SK-N-SH treated with all-trans-retinoic acid at 6 μM for 48 hours (cell line): ENCODE measurements around the gene HTT.

Experiments
- ATAC-seq: fragments of 200-7000 bp; cut with Tn5 transposase; 3 replicates; pipeline ENCODE4 v1.9.1; 2020; ENCODE audit warnings: mild to moderate bottlenecking, moderate library complexity
- ARNTL ChIP-seq: fragments of 450-650 bp; formaldehyde crosslinking; IDR thresholded peaks from 2 replicates; pipeline ENCODE4 v1.5.0; 2020; ENCODE audit warnings: low read depth, mild to moderate bottlenecking, moderate library complexity, borderline replicate concordance
- BACH2 ChIP-seq: fragments of 250-450 bp; sonication (Bioruptor Pico); IDR thresholded peaks from 2 replicates; pipeline ENCODE4 v1.9.0; 2021; ENCODE audit warnings: mild to moderate bottlenecking, borderline replicate concordance
- CSDC2 ChIP-seq: fragments of 250-450 bp; sonication (Bioruptor Pico); IDR thresholded peaks from 2 replicates; pipeline ENCODE4 v1.5.0; 2020; ENCODE audit warnings: mild to moderate bottlenecking, moderate library complexity
- CSRNP3 ChIP-seq: fragments of 250-450 bp; sonication (Bioruptor Pico); IDR thresholded peaks from 2 replicates; pipeline ENCODE4 v1.5.1; 2021; ENCODE audit warnings: mild to moderate bottlenecking, moderate library complexity
- ESRRG ChIP-seq: fragments of 250-450 bp; sonication (Bioruptor Pico); IDR thresholded peaks from 2 replicates; pipeline ENCODE4 v1.6.1; 2021; ENCODE audit warnings: mild to moderate bottlenecking
- GLIS3 ChIP-seq: fragments of 250-450 bp; sonication (Bioruptor Pico); IDR thresholded peaks from 2 replicates; pipeline ENCODE4 v1.5.0; 2020; ENCODE audit warnings: mild to moderate bottlenecking, moderate library complexity
- ISL1 ChIP-seq: fragments of 250-450 bp; sonication (Bioruptor Pico); IDR thresholded peaks from 2 replicates; pipeline ENCODE4 v2.1.2; 2022; ENCODE audit warnings: mild to moderate bottlenecking, moderate library complexity
- OSR1 ChIP-seq: fragments of 250-450 bp; sonication (Bioruptor Pico); IDR thresholded peaks from 2 replicates; pipeline ENCODE4 v1.8.0; 2022; ENCODE audit warnings: moderate library complexity, mild to moderate bottlenecking, inconsistent platforms
- PPARA ChIP-seq: fragments of 250-450 bp; sonication (Bioruptor Pico); IDR thresholded peaks from 2 replicates; pipeline ENCODE4 v1.5.0; 2020; ENCODE audit warnings: mild to moderate bottlenecking, borderline replicate concordance
- RARB ChIP-seq: fragments of 250-450 bp; sonication (Bioruptor Pico); IDR thresholded peaks from 2 replicates; pipeline ENCODE4 v1.8.0; 2021; ENCODE audit warnings: mild to moderate bottlenecking, moderate library complexity
- TCF4 ChIP-seq: fragments of 250-450 bp; sonication (Bioruptor Pico); IDR thresholded peaks from 2 replicates; pipeline ENCODE4 v1.8.0; 2021; ENCODE audit warnings: mild to moderate bottlenecking, moderate library complexity, borderline replicate concordance
- TOX ChIP-seq: fragments of 250-450 bp; sonication (Bioruptor Pico); IDR thresholded peaks from 2 replicates; pipeline ENCODE4 v1.8.0; 2021; ENCODE audit warnings: mild to moderate bottlenecking, moderate library complexity, borderline replicate concordance
- ZC3H10 ChIP-seq: fragments of 250-450 bp; sonication (Bioruptor Pico); IDR thresholded peaks from 2 replicates; pipeline ENCODE4 v1.5.1; 2021; ENCODE audit warnings: mild to moderate bottlenecking, moderate library complexity
- ZFP3 ChIP-seq: fragments of 250-450 bp; sonication (Bioruptor Pico); IDR thresholded peaks from 2 replicates; pipeline ENCODE4 v1.5.0; 2020; ENCODE audit warnings: mild to moderate bottlenecking, moderate library complexity
- ZFP30 ChIP-seq: fragments of 450-650 bp; formaldehyde crosslinking; IDR thresholded peaks from 2 replicates; pipeline ENCODE4 v1.5.0; 2022; ENCODE audit warnings: mild to moderate bottlenecking, moderate library complexity
- ZNF565 ChIP-seq: fragments of 450-650 bp; formaldehyde crosslinking; conservative IDR thresholded peaks from 2 replicates; pipeline ENCODE4 v1.5.0; 2020; ENCODE audit warnings: low read depth, mild to moderate bottlenecking, moderate library complexity
- ZNF70 ChIP-seq: fragments of 450-650 bp; formaldehyde crosslinking; IDR thresholded peaks from 2 replicates; pipeline ENCODE4 v1.5.0; 2020; ENCODE audit warnings: mild to moderate bottlenecking, moderate library complexity
- ZNF8 ChIP-seq: fragments of 450-650 bp; formaldehyde crosslinking; IDR thresholded peaks from 2 replicates; pipeline ENCODE4 v1.5.0; 2020; ENCODE audit warnings: mild to moderate bottlenecking, moderate library complexity
- TF ChIP-seq, protein P1 (sequence below): fragments of 250-450 bp; sonication (Bioruptor Pico); IDR thresholded peaks from 2 replicates; pipeline ENCODE4 v1.8.0; 2021; ENCODE audit warnings: low read depth, mild to moderate bottlenecking, moderate library complexity, borderline replicate concordance
- TF ChIP-seq, protein P2 (sequence below): fragments of 250-450 bp; sonication (Bioruptor Pico); IDR thresholded peaks from 2 replicates; pipeline ENCODE4 v1.5.1; 2020; ENCODE audit warnings: low read depth, mild to moderate bottlenecking, moderate library complexity
- TF ChIP-seq, protein P3 (sequence below): fragments of 250-450 bp; sonication (Bioruptor Pico); IDR thresholded peaks from 2 replicates; pipeline ENCODE4 v1.5.0; 2020; ENCODE audit warnings: mild to moderate bottlenecking, moderate library complexity
- TF ChIP-seq, protein P4 (sequence below): fragments of 250-450 bp; sonication (Bioruptor Pico); IDR thresholded peaks from 2 replicates; pipeline ENCODE4 v1.8.0; 2020; ENCODE audit warnings: mild to moderate bottlenecking, moderate library complexity, borderline replicate concordance

Gene HTT

GRCh38 chr4:3247399-3248177 is 173.1 kb downstream of the HTT start:
- ATAC-seq = no peak
- no peak for TF ChIP-seq OSR1
- TF ChIP-seq RARB (CRISPR knock-in tag) = no peak
- TF ChIP-seq CSRNP3 (CRISPR knock-in tag) = no peak
- TF ChIP-seq TOX (CRISPR knock-in tag) = no peak
- no peak for TF ChIP-seq ZFP30
- TF ChIP-seq ZNF8 = no peak
- no peak for TF ChIP-seq ARNTL
- TF ChIP-seq CSDC2 (CRISPR knock-in tag) = no peak
- TF ChIP-seq, protein P1, sequence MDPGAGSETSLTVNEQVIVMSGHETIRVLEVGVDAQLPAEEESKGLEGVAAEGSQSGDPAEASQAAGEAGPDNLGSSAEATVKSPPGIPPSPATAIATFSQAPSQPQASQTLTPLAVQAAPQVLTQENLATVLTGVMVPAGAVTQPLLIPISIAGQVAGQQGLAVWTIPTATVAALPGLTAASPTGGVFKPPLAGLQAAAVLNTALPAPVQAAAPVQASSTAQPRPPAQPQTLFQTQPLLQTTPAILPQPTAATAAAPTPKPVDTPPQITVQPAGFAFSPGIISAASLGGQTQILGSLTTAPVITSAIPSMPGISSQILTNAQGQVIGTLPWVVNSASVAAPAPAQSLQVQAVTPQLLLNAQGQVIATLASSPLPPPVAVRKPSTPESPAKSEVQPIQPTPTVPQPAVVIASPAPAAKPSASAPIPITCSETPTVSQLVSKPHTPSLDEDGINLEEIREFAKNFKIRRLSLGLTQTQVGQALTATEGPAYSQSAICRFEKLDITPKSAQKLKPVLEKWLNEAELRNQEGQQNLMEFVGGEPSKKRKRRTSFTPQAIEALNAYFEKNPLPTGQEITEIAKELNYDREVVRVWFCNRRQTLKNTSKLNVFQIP (CRISPR knock-in tag) = no peak
- no peak for TF ChIP-seq ZNF70 (CRISPR knock-in tag)
- no peak for TF ChIP-seq GLIS3
- TF ChIP-seq, protein P2, sequence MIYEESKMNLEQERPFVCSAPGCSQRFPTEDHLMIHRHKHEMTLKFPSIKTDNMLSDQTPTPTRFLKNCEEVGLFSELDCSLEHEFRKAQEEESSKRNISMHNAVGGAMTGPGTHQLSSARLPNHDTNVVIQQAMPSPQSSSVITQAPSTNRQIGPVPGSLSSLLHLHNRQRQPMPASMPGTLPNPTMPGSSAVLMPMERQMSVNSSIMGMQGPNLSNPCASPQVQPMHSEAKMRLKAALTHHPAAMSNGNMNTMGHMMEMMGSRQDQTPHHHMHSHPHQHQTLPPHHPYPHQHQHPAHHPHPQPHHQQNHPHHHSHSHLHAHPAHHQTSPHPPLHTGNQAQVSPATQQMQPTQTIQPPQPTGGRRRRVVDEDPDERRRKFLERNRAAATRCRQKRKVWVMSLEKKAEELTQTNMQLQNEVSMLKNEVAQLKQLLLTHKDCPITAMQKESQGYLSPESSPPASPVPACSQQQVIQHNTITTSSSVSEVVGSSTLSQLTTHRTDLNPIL (CRISPR knock-in tag) = no peak
- TF ChIP-seq ISL1 = no peak
- TF ChIP-seq, protein P3, sequence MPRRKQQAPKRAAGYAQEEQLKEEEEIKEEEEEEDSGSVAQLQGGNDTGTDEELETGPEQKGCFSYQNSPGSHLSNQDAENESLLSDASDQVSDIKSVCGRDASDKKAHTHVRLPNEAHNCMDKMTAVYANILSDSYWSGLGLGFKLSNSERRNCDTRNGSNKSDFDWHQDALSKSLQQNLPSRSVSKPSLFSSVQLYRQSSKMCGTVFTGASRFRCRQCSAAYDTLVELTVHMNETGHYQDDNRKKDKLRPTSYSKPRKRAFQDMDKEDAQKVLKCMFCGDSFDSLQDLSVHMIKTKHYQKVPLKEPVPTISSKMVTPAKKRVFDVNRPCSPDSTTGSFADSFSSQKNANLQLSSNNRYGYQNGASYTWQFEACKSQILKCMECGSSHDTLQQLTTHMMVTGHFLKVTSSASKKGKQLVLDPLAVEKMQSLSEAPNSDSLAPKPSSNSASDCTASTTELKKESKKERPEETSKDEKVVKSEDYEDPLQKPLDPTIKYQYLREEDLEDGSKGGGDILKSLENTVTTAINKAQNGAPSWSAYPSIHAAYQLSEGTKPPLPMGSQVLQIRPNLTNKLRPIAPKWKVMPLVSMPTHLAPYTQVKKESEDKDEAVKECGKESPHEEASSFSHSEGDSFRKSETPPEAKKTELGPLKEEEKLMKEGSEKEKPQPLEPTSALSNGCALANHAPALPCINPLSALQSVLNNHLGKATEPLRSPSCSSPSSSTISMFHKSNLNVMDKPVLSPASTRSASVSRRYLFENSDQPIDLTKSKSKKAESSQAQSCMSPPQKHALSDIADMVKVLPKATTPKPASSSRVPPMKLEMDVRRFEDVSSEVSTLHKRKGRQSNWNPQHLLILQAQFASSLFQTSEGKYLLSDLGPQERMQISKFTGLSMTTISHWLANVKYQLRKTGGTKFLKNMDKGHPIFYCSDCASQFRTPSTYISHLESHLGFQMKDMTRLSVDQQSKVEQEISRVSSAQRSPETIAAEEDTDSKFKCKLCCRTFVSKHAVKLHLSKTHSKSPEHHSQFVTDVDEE = no peak
- TF ChIP-seq BACH2 = no peak
- no peak for TF ChIP-seq PPARA (CRISPR knock-in tag)
- no peak for TF ChIP-seq ZNF565
- TF ChIP-seq TCF4 (CRISPR knock-in tag) = no peak
- no peak for TF ChIP-seq ZFP3
- no peak for TF ChIP-seq ESRRG (CRISPR knock-in tag)

- no peak for TF ChIP-seq ZNF565
- TF ChIP-seq GLIS3 = no peak
- TF ChIP-seq, all 23 proteins: peak for 0
- no peak for ATAC-seq
Observed at GRCh38 chr4:3248178-3248480, 173.6 kb downstream of the HTT start.

DNA sequence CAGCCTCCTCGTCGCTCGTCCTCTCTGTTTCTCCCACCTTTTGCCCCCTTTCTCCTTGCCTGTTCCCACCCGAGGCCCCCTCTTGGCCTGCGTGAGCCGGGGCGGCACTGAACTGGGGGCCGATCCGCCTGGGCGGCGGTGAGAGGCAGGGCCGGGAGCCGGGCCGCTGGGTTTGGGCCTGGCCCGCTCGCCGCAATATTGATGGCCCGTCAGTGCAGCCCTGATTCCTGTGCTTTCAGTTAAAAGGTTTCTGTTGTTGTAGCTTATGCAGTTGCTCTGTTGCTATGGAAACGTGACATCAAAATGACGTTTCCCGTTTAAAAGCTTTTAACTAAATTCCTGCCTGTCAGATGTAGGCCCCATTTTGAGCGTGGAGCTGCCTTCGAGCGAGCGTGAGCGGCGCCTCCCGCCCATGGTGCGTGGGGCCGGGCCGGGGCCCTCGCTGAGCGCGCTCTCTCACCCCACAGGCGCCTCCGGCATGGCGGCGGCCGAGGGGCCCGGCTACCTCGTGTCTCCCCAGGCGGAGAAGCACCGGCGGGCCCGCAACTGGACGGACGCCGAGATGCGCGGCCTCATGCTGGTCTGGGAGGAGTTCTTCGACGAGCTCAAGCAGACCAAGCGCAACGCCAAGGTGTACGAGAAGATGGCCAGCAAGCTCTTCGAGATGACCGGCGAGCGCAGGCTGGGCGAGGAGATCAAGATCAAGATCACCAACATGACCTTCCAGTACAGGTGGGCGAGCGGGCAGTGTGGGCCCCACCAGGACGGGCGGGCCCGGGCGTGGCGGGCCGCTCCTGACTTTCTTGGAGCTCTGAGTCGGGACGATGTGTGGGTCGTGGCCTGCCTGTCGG is 174.6 kb downstream of the HTT start, which contains the start of gene MSANTD1:
TSS of gene MSANTD1 (plus strand) at position 349 of the 851 bp plus-strand sequence. CDS start at position 413, 64 bp downstream.
- ATAC-seq = no peak
- TF ChIP-seq CSRNP3 (CRISPR knock-in tag) = no peak
- TF ChIP-seq CSDC2 (CRISPR knock-in tag) = no peak
- no peak for TF ChIP-seq RARB (CRISPR knock-in tag)
- TF ChIP-seq, protein P4, sequence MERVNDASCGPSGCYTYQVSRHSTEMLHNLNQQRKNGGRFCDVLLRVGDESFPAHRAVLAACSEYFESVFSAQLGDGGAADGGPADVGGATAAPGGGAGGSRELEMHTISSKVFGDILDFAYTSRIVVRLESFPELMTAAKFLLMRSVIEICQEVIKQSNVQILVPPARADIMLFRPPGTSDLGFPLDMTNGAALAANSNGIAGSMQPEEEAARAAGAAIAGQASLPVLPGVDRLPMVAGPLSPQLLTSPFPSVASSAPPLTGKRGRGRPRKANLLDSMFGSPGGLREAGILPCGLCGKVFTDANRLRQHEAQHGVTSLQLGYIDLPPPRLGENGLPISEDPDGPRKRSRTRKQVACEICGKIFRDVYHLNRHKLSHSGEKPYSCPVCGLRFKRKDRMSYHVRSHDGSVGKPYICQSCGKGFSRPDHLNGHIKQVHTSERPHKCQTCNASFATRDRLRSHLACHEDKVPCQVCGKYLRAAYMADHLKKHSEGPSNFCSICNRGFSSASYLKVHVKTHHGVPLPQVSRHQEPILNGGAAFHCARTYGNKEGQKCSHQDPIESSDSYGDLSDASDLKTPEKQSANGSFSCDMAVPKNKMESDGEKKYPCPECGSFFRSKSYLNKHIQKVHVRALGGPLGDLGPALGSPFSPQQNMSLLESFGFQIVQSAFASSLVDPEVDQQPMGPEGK (CRISPR knock-in tag) = no peak
- TF ChIP-seq ARNTL = no peak
- TF ChIP-seq ZC3H10 (CRISPR knock-in tag) = no peak
- TF ChIP-seq GLIS3 = no peak
- TF ChIP-seq ZNF565 = no peak
- TF ChIP-seq, protein P1 (CRISPR knock-in tag) = no peak
- TF ChIP-seq OSR1 = no peak
- TF ChIP-seq TOX (CRISPR knock-in tag) = no peak
- TF ChIP-seq TCF4 (CRISPR knock-in tag) = no peak
- no peak for TF ChIP-seq PPARA (CRISPR knock-in tag)
- TF ChIP-seq, protein P2 (CRISPR knock-in tag) = no peak
- no peak for TF ChIP-seq BACH2
